ENCODE measurements around the gene CTCFL. TPM values are rescaled to one million over a fixed set of nuclear protein-coding genes. Genes with fewer than 3 reads are reported as not detected.

Gene CTCFL
- total RNA-seq, 1 donor from 2014 or later = not detected

DNA sequence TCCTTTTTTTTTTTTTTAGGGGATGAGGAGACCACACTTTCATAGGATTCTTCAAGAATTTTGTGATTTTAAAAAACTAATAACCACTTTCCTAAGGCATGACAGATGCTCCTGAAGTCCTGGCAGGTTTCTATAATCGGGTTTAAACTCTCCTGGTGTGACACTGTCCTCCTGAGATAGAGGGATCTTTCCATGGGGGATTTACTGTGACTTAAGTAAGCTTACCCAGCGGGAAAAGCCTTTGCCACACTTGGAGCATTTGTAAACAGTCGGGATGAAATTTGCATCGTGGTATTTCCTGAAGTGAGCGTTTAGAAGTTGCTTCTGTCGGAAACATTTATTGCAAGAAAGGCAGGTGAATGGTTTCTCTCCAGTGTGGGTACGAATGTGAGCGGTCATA, 16.6 kb downstream of the CTCFL start:
- Histone ChIP-seq H3K4me3 (no peak overlapping the region), H3K9me3 (replicated peaks) (no peaks in the 10 kb centered on the region), H3K27ac (replicated peaks) (no peak overlapping the region), H3K36me3 (no peaks in the 10 kb centered on the region), H3K27me3 (ENCODE audit: low read depth) (peaks cover 30% of the 10 kb centered on the region), H3K4me1 (no peaks in the 10 kb centered on the region)
- no peak for TF ChIP-seq CTCF (IDR thresholded peaks at IDR 0.05; ENCODE audit: borderline replicate concordance)
- intact Hi-C loops (cut with micrococcal nuclease) = no loop called here
- no peak for DNase-seq

GRCh38 chr20:57507477-57507876, 17.5 kb downstream of the CTCFL start:
- intact Hi-C loops (cut with micrococcal nuclease) = no loop called here

GRCh38 chr20:57505979-57506378, 19.0 kb downstream of the CTCFL start:
- H3K27me3 ChIP-seq (ENCODE audit: low read depth) = peaks cover 53% of the 10 kb centered on the region
- no peak overlapping the region for H3K4me3 ChIP-seq
- H3K4me1 ChIP-seq = no peaks in the 10 kb centered on the region
- no peaks in the 10 kb centered on the region for H3K36me3 ChIP-seq
- no peak for TF ChIP-seq CTCF (IDR thresholded peaks at IDR 0.05; ENCODE audit: borderline replicate concordance)
- intact Hi-C loops (cut with micrococcal nuclease) = no loop called here
- H3K9me3 ChIP-seq (replicated peaks) = no peaks in the 10 kb centered on the region
- DNase-seq = no peak
- H3K27ac ChIP-seq (replicated peaks) = no peak overlapping the region

More at GRCh38 chr20:57507477-57507876, 17.5 kb downstream of the CTCFL start:
- H3K4me3 ChIP-seq = no peak overlapping the region
- no peak for TF ChIP-seq CTCF (IDR thresholded peaks at IDR 0.05; ENCODE audit: borderline replicate concordance)
- no peaks in the 10 kb centered on the region for H3K9me3 ChIP-seq (replicated peaks)
- peaks cover 39% of the 10 kb centered on the region for H3K27me3 ChIP-seq (ENCODE audit: low read depth)
- H3K4me1 ChIP-seq = no peaks in the 10 kb centered on the region
- no peak for DNase-seq
- no peak overlapping the region for H3K27ac ChIP-seq (replicated peaks)
- H3K36me3 ChIP-seq = no peaks in the 10 kb centered on the region

GRCh38 chr20:57504411-57504810, 20.5 kb downstream of the CTCFL start:
- Histone ChIP-seq H3K27ac (replicated peaks) (no peak overlapping the region), H3K36me3 (no peaks in the 10 kb centered on the region), H3K9me3 (replicated peaks) (no peaks in the 10 kb centered on the region), H3K4me1 (no peaks in the 10 kb centered on the region), H3K4me3 (no peak overlapping the region), H3K27me3 (ENCODE audit: low read depth) (peaks cover 59% of the 10 kb centered on the region)
- DNase-seq = no peak
- intact Hi-C loops (cut with micrococcal nuclease) = no loop called here
- TF ChIP-seq CTCF (IDR thresholded peaks at IDR 0.05; ENCODE audit: borderline replicate concordance) = no peak

DNA sequence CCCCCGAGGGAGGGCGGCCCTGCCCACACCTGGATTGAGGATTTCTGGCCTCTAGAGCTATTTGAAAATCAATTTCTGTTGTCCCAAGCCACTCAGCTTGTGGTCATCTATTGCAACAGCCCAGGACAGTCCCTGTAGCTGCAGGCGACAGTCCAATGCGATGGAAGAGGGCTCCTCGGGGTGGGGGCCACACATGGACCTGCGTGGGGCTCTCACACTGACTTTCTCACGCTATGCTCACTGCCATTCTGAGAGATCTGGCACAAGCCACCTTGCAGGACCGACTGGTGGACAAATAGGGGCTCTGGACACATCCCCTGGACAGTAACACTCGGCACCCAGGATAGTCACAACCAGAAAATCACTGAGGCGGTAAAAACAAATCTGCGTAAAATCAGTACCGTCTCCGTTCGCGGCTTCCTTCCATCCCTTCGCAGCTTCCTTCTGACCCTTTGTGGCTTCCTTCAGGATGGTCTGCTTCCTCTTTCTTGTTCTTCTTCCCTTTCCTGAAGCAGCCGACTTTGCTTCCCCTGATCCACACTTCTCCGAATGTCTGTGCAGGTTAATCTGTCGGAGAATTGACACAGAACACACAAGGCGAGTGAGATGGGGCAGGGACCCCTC, 21.8 kb downstream of the CTCFL start:
- DNase-seq = no peak
- H3K27ac ChIP-seq (replicated peaks) = no peak overlapping the region

More for the DNA sequence above, 21.8 kb downstream of the CTCFL start:
- TF ChIP-seq CTCF (IDR thresholded peaks at IDR 0.05; ENCODE audit: borderline replicate concordance) = no peak
- Histone ChIP-seq H3K9me3 (replicated peaks) (no peaks in the 10 kb centered on the region), H3K4me1 (peaks cover 9% of the 10 kb centered on the region), H3K36me3 (no peaks in the 10 kb centered on the region), H3K27me3 (ENCODE audit: low read depth) (peaks cover 53% of the 10 kb centered on the region), H3K4me3 (no peak overlapping the region)
- intact Hi-C loops (cut with micrococcal nuclease) = no loop called here
